ENCODE data around the gene PMPCA. TPM values are rescaled to one million over a fixed set of nuclear protein-coding genes. Genes with fewer than 3 reads are reported as not detected.

The PMPCA gene
- total and polyA plus RNA-seq, 2 of the 8 experiments (the other 6 are each of a cell fraction or from before 2014, with no cell fraction given) = 60.0 to 88.2 TPM

- no peak overlapping the region for H4K91ac ChIP-seq (replicated peaks; ENCODE audit: insufficient read length, low read length)
- H3K4me2 ChIP-seq (ENCODE audit: insufficient read depth in 1 of 2, low read depth in 2 of 2, low read length in 2 of 2) = no peak overlapping the region
- WGBS, 2 experiments (ENCODE audit: extremely low coverage in 1 of 2, insufficient coverage in 1 of 2, insufficient read length in 1 of 2, insufficient replicate concordance in 2 of 2, low coverage in 1 of 2, low lambda C conversion rate in 2 of 2, missing lambda C conversion rate in 1 of 2) = 91% methylated on average over 43 of the region's 43 CpGs; no CpG with 5 or more reads in 1 of the 2 experiments
- no peaks in the 10 kb centered on the region for H3K23me2 ChIP-seq (ENCODE audit: low read depth, low read length)
- no peak overlapping the region for H2BK20ac ChIP-seq (ENCODE audit: low read length)
- no peak overlapping the region for H3K14ac ChIP-seq (ENCODE audit: insufficient read length)
- ChIA-PET CTCF (ENCODE audit: partially characterized antibody) (no interaction called here), POLR2A (ENCODE audit: partially characterized antibody) (interaction anchor here (0.7 to 2.1 kb wide), 4 partner anchors 10 to 14 kb away, joined by 3 to 10 read pairs (median 4); no protein-coding TSS in a partner anchor)
- H4K5ac ChIP-seq (ENCODE audit: insufficient read length, low read depth, low read length) = no peak overlapping the region
- H2BK15ac ChIP-seq (ENCODE audit: low read length) = no peak overlapping the region
- FAIRE-seq = no peak
- H2BK5ac ChIP-seq (ENCODE audit: low read depth, low read length) = no peak overlapping the region
- H3K27ac ChIP-seq (ENCODE audit: low read depth, low read length) = no peak overlapping the region
- no peak overlapping the region for H3K4ac ChIP-seq (replicated peaks; ENCODE audit: insufficient read length, low read depth, low read length)
- no peak overlapping the region for H3K18ac ChIP-seq (ENCODE audit: extremely low read depth, low read length)
- H3K23ac ChIP-seq (ENCODE audit: insufficient read length) = no peak overlapping the region
- H3K27me3 ChIP-seq (replicated peaks in 1 of 4; ENCODE audit: control insufficient read depth in 3 of 4, extremely low read depth in 1 of 4, insufficient read depth in 3 of 4, low read length in 3 of 4) = no peaks in the 10 kb centered on the region
- H2AFZ ChIP-seq (ENCODE audit: low read length) = no peak overlapping the region
- H2AK5ac ChIP-seq (ENCODE audit: low read depth, low read length) = no peak overlapping the region
- peaks cover 6 to 22% of the 10 kb centered on the region in 2 experiments for H4K20me1 ChIP-seq (replicated peaks in 1 of 2; ENCODE audit: control insufficient read depth in 1 of 2, insufficient read depth in 2 of 2, low read length in 2 of 2)
- no peaks in the 10 kb centered on the region for H3K79me2 ChIP-seq (ENCODE audit: control insufficient read depth in 1 of 2, insufficient read depth in 2 of 2, low read length in 2 of 2)
- H2BK120ac ChIP-seq (replicated peaks; ENCODE audit: low read depth, low read length) = no peak overlapping the region
- H3K36me3 ChIP-seq (ENCODE audit: control insufficient read depth in 2 of 4, insufficient read depth in 4 of 4, low read length in 3 of 4) = peaks cover 29 to 63% (median 62%) of the 10 kb centered on the region in 4 experiments
- H3K4me3 ChIP-seq (ENCODE audit: extremely low read depth in 1 of 4, insufficient read depth in 2 of 4, low read depth in 3 of 4, low read length in 4 of 4) = no peak overlapping the region
- H4K8ac ChIP-seq (ENCODE audit: extremely low read depth, insufficient read depth, low read length) = no peak overlapping the region; the same call in 1 of the 2 replicates
- no peaks in the 10 kb centered on the region for H3K79me1 ChIP-seq (ENCODE audit: low read depth, low read length)
- DNase-seq (ENCODE audit: low read depth in 1 of 2, low spot score in 2 of 2) = no peak
- no peaks in the 10 kb centered on the region for H3K4me1 ChIP-seq (replicated peaks in 1 of 4; ENCODE audit: control insufficient read depth in 3 of 4, insufficient read depth in 4 of 4, low read length in 3 of 4)
- no peak overlapping the region for H2BK12ac ChIP-seq (ENCODE audit: low read depth, low read length)
- H3K56ac ChIP-seq (replicated peaks; ENCODE audit: insufficient read length, low read depth, low read length) = no peak overlapping the region
- H3K9me3 ChIP-seq (ENCODE audit: insufficient read depth in 2 of 2, low read depth in 1 of 2, low read length in 1 of 2) = no peaks in the 10 kb centered on the region
- no peak overlapping the region for H3K9ac ChIP-seq (replicated peaks in 1 of 4; ENCODE audit: extremely low read depth in 1 of 4, low read depth in 3 of 4, low read length in 3 of 4)
- TF ChIP-seq SIRT6 (IDR thresholded peaks at IDR 0.05; ENCODE audit: low read length) (no peak), CTBP2 (IDR thresholded peaks at IDR 0.05; ENCODE audit: borderline replicate concordance, insufficient read depth, insufficient read length, low read length) (no peak), MAFK (IDR thresholded peaks at IDR 0.05; ENCODE audit: low read depth, low read length) (no peak), CREB1 (IDR thresholded peaks at IDR 0.05) (no peak), USF2 (IDR thresholded peaks at IDR 0.05; ENCODE audit: low read length) (no peak), ATF3 (IDR thresholded peaks at IDR 0.05; ENCODE audit: insufficient read depth, low read depth, low read length) (no peak), KDM1A (IDR thresholded peaks at IDR 0.05; ENCODE audit: borderline replicate concordance, low read length) (no peak), EGR1 (IDR thresholded peaks at IDR 0.05; ENCODE audit: borderline replicate concordance, low read depth, low read length) (no peak), KDM5A (IDR thresholded peaks at IDR 0.05; ENCODE audit: low read length) (no peak), SP2 (IDR thresholded peaks at IDR 0.05; ENCODE audit: low read length) (no peak)
Observed at GRCh38 chr9:136455043-136456002, 44.9 kb downstream of the PMPCA start.

Data from H1 (cell line).